ENCODE data around the gene CD83.

Gene CD83

DNA sequence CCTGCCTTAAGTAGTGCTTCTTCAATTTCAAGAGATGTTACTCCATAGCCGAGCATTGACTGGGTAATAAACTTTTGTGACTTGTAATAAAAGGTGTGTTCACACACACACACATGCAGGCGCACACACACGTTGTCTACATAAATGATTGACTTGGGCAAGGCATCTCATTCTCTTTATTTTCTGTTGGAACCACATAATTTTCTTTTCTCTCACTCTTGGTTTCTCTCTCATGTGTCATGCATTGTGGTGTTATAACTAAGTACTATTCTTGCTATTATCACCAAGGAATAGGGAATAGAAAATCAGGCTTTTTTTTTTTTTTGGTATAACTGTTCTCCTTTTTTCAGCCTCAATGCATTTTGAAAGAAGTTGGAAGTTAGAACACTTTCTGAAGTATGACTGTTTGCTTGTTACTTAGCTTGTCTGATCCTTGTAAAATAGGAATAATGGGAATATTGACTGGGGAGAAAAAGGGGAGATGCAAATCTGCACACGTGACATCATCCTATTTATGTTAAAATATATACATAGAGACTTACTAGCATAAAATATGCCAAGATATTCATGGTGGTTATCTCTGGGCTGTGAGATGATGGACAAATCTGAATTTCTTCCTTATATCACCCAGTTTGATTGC lies 26.1 kb upstream of the CD83 start:
- peaks cover 5% of the 10 kb centered on the region for H3K4me1 ChIP-seq (ENCODE audit: control insufficient read depth, insufficient read depth, low read length, unreplicated experiment)

DNA sequence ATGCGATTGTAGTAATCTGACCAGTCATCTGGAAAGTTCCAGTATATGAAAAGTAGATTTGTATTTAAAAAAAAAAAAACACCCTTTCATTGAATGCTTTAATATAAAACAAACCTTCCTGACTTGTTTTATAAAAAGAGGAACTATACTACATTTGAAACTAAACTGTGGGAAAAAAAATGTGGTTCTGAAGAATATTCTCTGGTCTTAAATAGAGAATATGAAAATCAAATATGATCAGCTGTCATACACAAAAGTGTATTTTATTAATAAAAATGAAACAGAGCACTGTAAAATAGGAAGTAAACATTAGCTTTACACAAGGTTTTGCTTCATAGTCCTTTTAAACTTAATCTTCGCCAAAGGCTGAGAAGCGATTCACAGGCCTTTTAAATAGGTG lies 25.3 kb upstream of the CD83 start:
- Histone ChIP-seq H3K27me3 (ENCODE audit: insufficient read depth, low read length) (peaks cover 10% of the 10 kb centered on the region; the same call in 1 of the 2 replicates), H3K79me2 (ENCODE audit: control insufficient read depth, insufficient read depth, low read length, unreplicated experiment) (no peaks in the 10 kb centered on the region), H3K4me1 (ENCODE audit: control insufficient read depth, insufficient read depth, low read length, unreplicated experiment) (peaks cover 5% of the 10 kb centered on the region), H3K36me3 (ENCODE audit: insufficient read depth, low read length) (no peaks in the 10 kb centered on the region), H3K27ac (ENCODE audit: low read depth, low read length) (no peak overlapping the region), H2AFZ (ENCODE audit: low read length, unreplicated experiment) (no peak overlapping the region), H3K4me3 (ENCODE audit: low read depth, low read length) (no peak overlapping the region)

More for the DNA sequence above, 26.1 kb upstream of the CD83 start:
- Histone ChIP-seq H3K27ac (ENCODE audit: low read depth, low read length) (no peak overlapping the region), H2AFZ (ENCODE audit: low read length, unreplicated experiment) (no peak overlapping the region), H3K4me3 (ENCODE audit: low read depth, low read length) (no peak overlapping the region), H3K79me2 (ENCODE audit: control insufficient read depth, insufficient read depth, low read length, unreplicated experiment) (no peaks in the 10 kb centered on the region), H3K36me3 (ENCODE audit: insufficient read depth, low read length) (no peaks in the 10 kb centered on the region), H3K27me3 (ENCODE audit: insufficient read depth, low read length) (peaks cover 14% of the 10 kb centered on the region; the same call in 1 of the 2 replicates)

DNA sequence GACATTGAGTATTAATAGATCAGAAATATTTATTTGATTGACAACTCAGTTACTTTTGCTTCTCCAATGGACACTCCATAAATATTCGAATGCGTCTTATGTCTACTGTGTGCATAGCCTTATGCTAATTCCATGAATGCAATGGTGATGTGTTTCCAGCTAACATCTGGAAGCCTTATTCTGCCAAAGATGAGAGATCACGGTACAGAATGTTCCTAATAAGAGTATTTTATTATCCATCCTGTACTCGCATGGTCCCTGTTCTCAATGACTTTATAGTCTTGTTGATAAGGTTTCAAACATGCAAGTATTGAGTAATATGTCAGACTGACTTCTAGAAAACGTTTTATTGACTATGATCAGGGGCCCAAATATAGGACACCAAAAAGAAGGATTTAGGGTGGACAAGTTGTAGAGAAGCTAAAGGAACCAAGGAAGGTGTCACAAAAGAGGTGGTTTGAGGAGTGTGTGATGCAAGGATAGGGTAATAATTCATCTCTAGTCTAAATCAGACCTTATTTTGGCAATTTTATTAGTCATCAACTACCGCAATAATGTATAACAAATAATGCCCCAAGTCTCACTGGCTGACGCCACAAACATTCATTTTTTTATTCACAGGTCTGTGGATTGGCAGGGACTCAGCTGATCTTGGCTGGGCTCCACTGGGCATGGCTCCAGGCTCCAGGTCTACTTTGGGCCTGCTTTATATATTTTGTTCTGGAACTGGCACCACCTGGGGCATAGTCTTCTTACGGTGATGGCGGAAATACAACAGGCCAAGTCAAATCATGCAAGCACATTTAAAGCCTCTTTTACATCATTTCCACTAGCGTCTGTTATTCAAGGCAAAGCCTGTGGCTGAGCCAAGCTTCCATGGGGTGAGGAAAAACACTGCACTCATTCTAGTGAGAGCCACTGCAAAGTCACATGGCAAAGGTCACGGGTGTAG lies 24.5 kb upstream of the CD83 start:
- H3K79me2 ChIP-seq (ENCODE audit: control insufficient read depth, insufficient read depth, low read length, unreplicated experiment) = no peaks in the 10 kb centered on the region
- H3K36me3 ChIP-seq (ENCODE audit: insufficient read depth, low read length) = no peaks in the 10 kb centered on the region
- H3K4me3 ChIP-seq (ENCODE audit: low read depth, low read length) = no peak overlapping the region
- no peak overlapping the region for H2AFZ ChIP-seq (ENCODE audit: low read length, unreplicated experiment)
- peaks cover 7% of the 10 kb centered on the region; the same call in 1 of the 2 replicates for H3K27me3 ChIP-seq (ENCODE audit: insufficient read depth, low read length)
- peaks cover 5% of the 10 kb centered on the region for H3K4me1 ChIP-seq (ENCODE audit: control insufficient read depth, insufficient read depth, low read length, unreplicated experiment)
- H3K27ac ChIP-seq (ENCODE audit: low read depth, low read length) = no peak overlapping the region

- no peak overlapping the region for H3K27ac ChIP-seq (ENCODE audit: low read depth, low read length)
- no peaks in the 10 kb centered on the region for H3K79me2 ChIP-seq (ENCODE audit: control insufficient read depth, insufficient read depth, low read length, unreplicated experiment)
- no peaks in the 10 kb centered on the region for H3K4me1 ChIP-seq (ENCODE audit: control insufficient read depth, insufficient read depth, low read length, unreplicated experiment)
- H3K27me3 ChIP-seq (ENCODE audit: insufficient read depth, low read length) = peaks cover 7% of the 10 kb centered on the region; the same call in 1 of the 2 replicates
- no peak overlapping the region for H3K4me3 ChIP-seq (ENCODE audit: low read depth, low read length)
- H3K36me3 ChIP-seq (ENCODE audit: insufficient read depth, low read length) = no peaks in the 10 kb centered on the region
- no peak overlapping the region for H2AFZ ChIP-seq (ENCODE audit: low read length, unreplicated experiment)
Measured at GRCh38 chr6:14094721-14095120, 22.9 kb upstream of the CD83 start.

DNA sequence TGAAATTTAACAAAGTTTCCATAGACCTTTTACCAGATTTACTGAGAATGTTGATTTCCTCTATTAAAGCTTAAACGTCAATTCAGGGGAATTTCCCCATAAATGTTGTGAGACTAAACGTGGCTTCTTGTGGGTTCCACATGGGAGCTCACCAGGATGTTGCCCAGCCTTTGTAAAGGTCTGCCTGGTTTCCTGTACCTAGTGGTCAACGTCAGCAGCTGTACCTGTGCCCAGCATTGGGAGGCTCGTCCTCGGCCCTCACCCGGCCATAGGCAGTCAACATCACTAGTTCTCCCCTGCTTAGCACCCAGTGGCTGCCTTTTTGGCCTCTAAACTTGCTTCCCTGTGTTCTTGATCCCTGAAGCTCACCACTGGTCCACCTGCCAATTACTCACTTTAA lies 22.1 kb upstream of the CD83 start:
- Histone ChIP-seq H3K27ac (ENCODE audit: low read depth, low read length) (no peak overlapping the region), H3K36me3 (ENCODE audit: insufficient read depth, low read length) (no peaks in the 10 kb centered on the region), H3K4me1 (ENCODE audit: control insufficient read depth, insufficient read depth, low read length, unreplicated experiment) (no peaks in the 10 kb centered on the region), H3K4me3 (ENCODE audit: low read depth, low read length) (no peak overlapping the region), H3K27me3 (ENCODE audit: insufficient read depth, low read length) (peaks cover 4% of the 10 kb centered on the region; the same call in 1 of the 2 replicates), H3K79me2 (ENCODE audit: control insufficient read depth, insufficient read depth, low read length, unreplicated experiment) (no peaks in the 10 kb centered on the region), H2AFZ (ENCODE audit: low read length, unreplicated experiment) (no peak overlapping the region)

- H2AFZ ChIP-seq (ENCODE audit: low read length, unreplicated experiment) = no peak overlapping the region
- peaks cover 41% of the 10 kb centered on the region for H3K27me3 ChIP-seq (ENCODE audit: insufficient read depth, low read length)
- no peaks in the 10 kb centered on the region for H3K36me3 ChIP-seq (ENCODE audit: insufficient read depth, low read length)
- no peak overlapping the region for H3K27ac ChIP-seq (ENCODE audit: low read depth, low read length)
- H3K4me3 ChIP-seq (ENCODE audit: low read depth, low read length) = no peak overlapping the region
- H3K79me2 ChIP-seq (ENCODE audit: control insufficient read depth, insufficient read depth, low read length, unreplicated experiment) = no peaks in the 10 kb centered on the region
- no peaks in the 10 kb centered on the region for H3K4me1 ChIP-seq (ENCODE audit: control insufficient read depth, insufficient read depth, low read length, unreplicated experiment)
Measured at GRCh38 chr6:14100138-14100537, 17.4 kb upstream of the CD83 start.

GRCh38 chr6:14100966-14101365 lies 16.6 kb upstream of the CD83 start:
- no peak overlapping the region for H2AFZ ChIP-seq (ENCODE audit: low read length, unreplicated experiment)
- no peaks in the 10 kb centered on the region for H3K36me3 ChIP-seq (ENCODE audit: insufficient read depth, low read length)
- no peaks in the 10 kb centered on the region for H3K4me1 ChIP-seq (ENCODE audit: control insufficient read depth, insufficient read depth, low read length, unreplicated experiment)
- no peak overlapping the region for H3K4me3 ChIP-seq (ENCODE audit: low read depth, low read length)
- H3K27me3 ChIP-seq (ENCODE audit: insufficient read depth, low read length) = peaks cover 46% of the 10 kb centered on the region
- H3K27ac ChIP-seq (ENCODE audit: low read depth, low read length) = no peak overlapping the region
- no peaks in the 10 kb centered on the region for H3K79me2 ChIP-seq (ENCODE audit: control insufficient read depth, insufficient read depth, low read length, unreplicated experiment)

- Histone ChIP-seq H2AFZ (ENCODE audit: low read length, unreplicated experiment) (no peak overlapping the region), H3K27me3 (ENCODE audit: insufficient read depth, low read length) (peaks cover 47% of the 10 kb centered on the region), H3K4me3 (ENCODE audit: low read depth, low read length) (no peak overlapping the region), H3K79me2 (ENCODE audit: control insufficient read depth, insufficient read depth, low read length, unreplicated experiment) (no peaks in the 10 kb centered on the region), H3K27ac (ENCODE audit: low read depth, low read length) (no peak overlapping the region), H3K4me1 (ENCODE audit: control insufficient read depth, insufficient read depth, low read length, unreplicated experiment) (no peaks in the 10 kb centered on the region), H3K36me3 (ENCODE audit: insufficient read depth, low read length) (no peaks in the 10 kb centered on the region)
Measured at GRCh38 chr6:14102383-14102782, 15.2 kb upstream of the CD83 start.

DNA sequence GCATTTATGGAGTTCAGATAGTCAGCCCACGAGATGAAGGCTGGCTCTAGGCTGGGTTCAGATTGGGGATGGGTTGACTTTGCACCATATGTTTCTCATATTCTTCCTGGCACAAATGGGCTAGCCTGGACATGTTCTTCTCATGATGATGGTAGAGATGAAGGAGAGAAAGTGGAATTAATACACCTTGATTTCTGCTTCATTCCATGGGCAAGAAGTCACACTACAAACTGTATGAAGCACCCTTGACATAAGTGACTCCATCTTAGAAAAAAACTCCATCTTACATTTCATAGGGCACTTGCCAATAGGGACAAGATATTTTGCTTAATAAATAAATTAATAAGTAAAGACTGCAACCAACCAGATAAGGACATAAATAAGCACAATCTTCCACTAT lies 12.0 kb upstream of the CD83 start:
- Histone ChIP-seq H3K79me2 (ENCODE audit: control insufficient read depth, insufficient read depth, low read length, unreplicated experiment) (no peaks in the 10 kb centered on the region), H3K36me3 (ENCODE audit: insufficient read depth, low read length) (no peaks in the 10 kb centered on the region), H3K4me3 (ENCODE audit: low read depth, low read length) (no peak overlapping the region), H2AFZ (ENCODE audit: low read length, unreplicated experiment) (no peak overlapping the region), H3K27ac (ENCODE audit: low read depth, low read length) (no peak overlapping the region), H3K4me1 (ENCODE audit: control insufficient read depth, insufficient read depth, low read length, unreplicated experiment) (no peaks in the 10 kb centered on the region), H3K27me3 (ENCODE audit: insufficient read depth, low read length) (peaks cover 67% of the 10 kb centered on the region)

- no peaks in the 10 kb centered on the region for H3K36me3 ChIP-seq (ENCODE audit: insufficient read depth, low read length)
- peaks cover 55% of the 10 kb centered on the region for H3K27me3 ChIP-seq (ENCODE audit: insufficient read depth, low read length)
- no peak overlapping the region for H3K4me3 ChIP-seq (ENCODE audit: low read depth, low read length)
- no peak overlapping the region for H3K27ac ChIP-seq (ENCODE audit: low read depth, low read length)
- no peaks in the 10 kb centered on the region for H3K4me1 ChIP-seq (ENCODE audit: control insufficient read depth, insufficient read depth, low read length, unreplicated experiment)
- no peak overlapping the region for H2AFZ ChIP-seq (ENCODE audit: low read length, unreplicated experiment)
- H3K79me2 ChIP-seq (ENCODE audit: control insufficient read depth, insufficient read depth, low read length, unreplicated experiment) = no peaks in the 10 kb centered on the region
Measured at GRCh38 chr6:14107000-14107399, 10.6 kb upstream of the CD83 start.
